SK-N-SH (cell line): ENCODE measurements around the gene EPB41L4A. TPM values are rescaled to one million over a fixed set of nuclear protein-coding genes. Genes with fewer than 3 reads are reported as not detected.

ENCODE experiments used
- CTCF ChIA-PET: fragments of 300-600, 350-600 bp; formaldehyde crosslinking; extraction: SDS; loops from one replicate; lab custom pipeline; 2021; lab: Yijun Ruan, JAX
- POLR2A ChIA-PET: fragments of 350-600 bp; sonication (Branson Sonifier 250); formaldehyde crosslinking; extraction: SDS; loops from one replicate; lab custom pipeline; 2020; ENCODE audit warnings: antibody characterized with exemption, inconsistent platforms; lab: Yijun Ruan, JAX
- DNase-seq: peaks from one replicate; pipeline ENCODE4 v3.0.0; 2012
- H2AFZ ChIP-seq: fragments of 200-600 bp; sonication (generic); 2 replicates; pipeline ENCODE4 v1.8.1; 2016; ENCODE audit warnings: antibody characterized with exemption, mild to moderate bottlenecking, low read depth
- H3F3A ChIP-seq: fragments of 200-600 bp; sonication (generic); replicated peaks from 2 replicates; pipeline ENCODE3; 2016; ENCODE audit warnings: antibody characterized with exemption, mild to moderate bottlenecking; ENCODE audit not compliant: insufficient read depth
- H3K27ac ChIP-seq, 2 experiments: fragments of 200-500 bp in 1 of 2; fragments of 200-600 bp in 1 of 2; sonication (Bioruptor generic) in 1 of 2; sonication (generic), shearing (Covaris generic) in 1 of 2; 2 replicates each; pipeline versions ENCODE4 v1.5.1 to v1.6.1; 2014 to 2016; ENCODE audit warnings: low read depth in 2 of 2, inconsistent platforms in 1 of 2, low read length in 1 of 2, mild to moderate bottlenecking in 1 of 2, mixed read lengths in 1 of 2
- H3K27me3 ChIP-seq: fragments of 200-600 bp; sonication (generic), shearing (Covaris generic); 2 replicates; pipeline ENCODE4 v1.6.1; 2016; ENCODE audit warnings: mixed run types; ENCODE audit not compliant: insufficient read depth
- H3K36me3 ChIP-seq, 2 experiments: fragments of 200-500 bp in 1 of 2; fragments of 200-600 bp in 1 of 2; sonication (Bioruptor generic) in 1 of 2; sonication (generic) in 1 of 2; replicated peaks in 1 of 2; 2 replicates each; pipeline versions ENCODE3 to v1.5.1; 2014 to 2016; ENCODE audit warnings: low read length in 1 of 2, mild to moderate bottlenecking in 1 of 2; ENCODE audit not compliant: insufficient read depth in 2 of 2, control insufficient read depth in 1 of 2
- H3K4me1 ChIP-seq, 2 experiments: fragments of 200-500 bp in 1 of 2; fragments of 200-600 bp in 1 of 2; sonication (Bioruptor generic) in 1 of 2; sonication (generic), shearing (Covaris generic) in 1 of 2; 2 replicates each; pipeline versions ENCODE4 v1.5.1 to v1.6.1; 2014 to 2016; ENCODE audit warnings: low read depth in 1 of 2, low read length in 1 of 2, mixed run types in 1 of 2; ENCODE audit not compliant: insufficient read depth in 2 of 2, control insufficient read depth in 1 of 2
- H3K4me2 ChIP-seq: fragments of 200-600 bp; sonication (generic), shearing (Covaris generic); 2 replicates; pipeline ENCODE4 v1.6.1; 2017; ENCODE audit warnings: mixed run types
- H3K4me3 ChIP-seq, 2 experiments: fragments of 200-500 bp in 1 of 2; fragments of 200-600 bp in 1 of 2; sonication (Bioruptor generic) in 1 of 2; sonication (generic), shearing (Covaris generic) in 1 of 2; 2 replicates each; pipeline versions ENCODE4 v1.5.1 to v1.8.1; 2014 to 2016; ENCODE audit warnings: low read depth in 2 of 2, inconsistent platforms in 1 of 2, low read length in 1 of 2, mild to moderate bottlenecking in 1 of 2, mixed read lengths in 1 of 2, moderate library complexity in 1 of 2
- H3K79me2 ChIP-seq: fragments of 200-600 bp; sonication (generic); 2 replicates; pipeline ENCODE4 v1.8.1; 2017; ENCODE audit warnings: mild to moderate bottlenecking; ENCODE audit not compliant: insufficient read depth
- H3K9ac ChIP-seq: fragments of 200-600 bp; sonication (generic); 2 replicates; pipeline ENCODE4 v1.6.1; 2017; ENCODE audit warnings: mixed run types
- H3K9me2 ChIP-seq: fragments of 200-600 bp; sonication (generic); 2 replicates; pipeline ENCODE4 v1.6.1; 2017; ENCODE audit warnings: mixed run types
- H3K9me3 ChIP-seq: fragments of 200-600 bp; sonication (generic); 2 replicates; pipeline ENCODE4 v1.6.1; 2017; ENCODE audit warnings: mixed run types, mild to moderate bottlenecking, moderate library complexity
- H4K20me1 ChIP-seq: fragments of 200-600 bp; sonication (generic); 2 replicates; pipeline ENCODE4 v1.6.1; 2017; ENCODE audit warnings: mild to moderate bottlenecking, mixed run types; ENCODE audit not compliant: insufficient read depth
- CHD2 ChIP-seq: fragments of 150-350 bp; IDR thresholded peaks from 2 replicates; pipeline ENCODE4 v1.6.1; 2018; ENCODE audit warnings: low read length; ENCODE audit not compliant: partially characterized antibody
- CTCF ChIP-seq: fragments of 200-600 bp; sonication (generic); IDR thresholded peaks from 2 replicates; pipeline ENCODE4 v1.6.1; 2017; ENCODE audit warnings: antibody characterized with exemption, mild to moderate bottlenecking, moderate library complexity
- EP300 ChIP-seq, 2 experiments: IDR thresholded peaks; 2 replicates each; pipeline versions ENCODE4 v1.4.0 to v1.6.1; 2012; ENCODE audit warnings: borderline replicate concordance in 1 of 2, low read depth in 1 of 2, low read length in 1 of 2
- EZH2phosphoT487 ChIP-seq: fragments of 200-600 bp; sonication (generic); IDR thresholded peaks from 2 replicates; pipeline ENCODE4 v1.6.1; 2017; ENCODE audit warnings: low read depth, mixed run types, mild to moderate bottlenecking, antibody characterized with exemption, moderate library complexity, borderline replicate concordance
- FOSL2 ChIP-seq: IDR thresholded peaks from 2 replicates; pipeline ENCODE4 v1.4.0; 2012; ENCODE audit warnings: low read depth, mild to moderate bottlenecking, moderate library complexity, borderline replicate concordance
- FOXM1 ChIP-seq: IDR thresholded peaks from 2 replicates; pipeline ENCODE4 v1.4.0; 2012; ENCODE audit warnings: low read depth, mild to moderate bottlenecking
- GABPA ChIP-seq: IDR thresholded peaks from 2 replicates; pipeline ENCODE4 v1.4.0; 2012; ENCODE audit warnings: low read depth, mild to moderate bottlenecking
- GATA2 ChIP-seq: sonication (generic); formaldehyde crosslinking; IDR thresholded peaks from 2 replicates; pipeline ENCODE4 v1.5.0; 2020; ENCODE audit warnings: mild to moderate bottlenecking, missing genetic modification reagents
- JUND ChIP-seq: IDR thresholded peaks from 2 replicates; pipeline ENCODE4 v1.4.0; 2012
- NFIC ChIP-seq: IDR thresholded peaks from 2 replicates; pipeline ENCODE4 v1.4.0; 2012; ENCODE audit warnings: borderline replicate concordance
- PBX3 ChIP-seq: IDR thresholded peaks from 2 replicates; pipeline ENCODE4; 2012
- RAD21 ChIP-seq: IDR thresholded peaks from 2 replicates; pipeline ENCODE4 v1.6.1; 2012; ENCODE audit warnings: mild to moderate bottlenecking, low read length
- RCOR1 ChIP-seq: fragments of 150-350 bp; IDR thresholded peaks from 2 replicates; pipeline ENCODE4 v1.6.1; 2017; ENCODE audit warnings: antibody characterized with exemption, low read length
- RFX5 ChIP-seq: IDR thresholded peaks from 2 replicates; pipeline ENCODE4 v1.6.1; 2012; ENCODE audit warnings: mild to moderate bottlenecking, improper control_type of control experiment, low read length
- RXRA ChIP-seq: IDR thresholded peaks from 2 replicates; pipeline ENCODE4 v1.4.0; 2012; ENCODE audit warnings: low read depth, mild to moderate bottlenecking, borderline replicate concordance
- SIN3A ChIP-seq: IDR thresholded peaks from 2 replicates; pipeline ENCODE4 v1.6.1; 2012; ENCODE audit warnings: low read depth, mild to moderate bottlenecking, low read length, moderate library complexity, borderline replicate concordance
- USF2 ChIP-seq: fragments of 150-350 bp; IDR thresholded peaks from 2 replicates; pipeline ENCODE4 v1.6.1; 2017; ENCODE audit warnings: antibody characterized with exemption, low read length, low read depth, borderline replicate concordance
- WGBS: methylation state at CpG from one replicate; pipeline ENCODE4 v1.1.6; 2017; ENCODE audit warnings: low lambda C conversion rate; 5-methylcytosine and 5-hydroxymethylcytosine counted together
- polyA plus RNA-seq, 3 experiments: library from polyadenylated mRNA; depleted of rRNA; stranded (reverse); fragments of >200 nt; gene quantifications; 2 replicates each; pipeline ENCODE4 v1.2.3, GENCODE V29; 2012

EPB41L4A gene
- polyA plus RNA-seq, 1 of the 3 experiments (the other 2 are of a cell fraction) = 0.07 TPM

- H3K9ac ChIP-seq = no peak overlapping the region
- H3K4me2 ChIP-seq = no peak overlapping the region
- no peaks in the 10 kb centered on the region for H3K27me3 ChIP-seq
- no peaks in the 10 kb centered on the region for H4K20me1 ChIP-seq
- H3K4me1 ChIP-seq = no peaks in the 10 kb centered on the region; a peak in 1 of 4 replicates
- no peak overlapping the region for H3K27ac ChIP-seq
- H3K9me3 ChIP-seq = no peaks in the 10 kb centered on the region
- H3F3A ChIP-seq = no peaks in the 10 kb centered on the region
- 77% methylated on average over 4 of the region's 4 CpGs for WGBS
- ChIA-PET POLR2A (no interaction called here), CTCF (interaction anchor here (0.6 to 5.1 kb wide), 2 partner anchors 32 to 85 kb away, joined by 4 to 21 read pairs; partner anchors contain the start of gene EPB41L4A)
- no peaks in the 10 kb centered on the region for H3K9me2 ChIP-seq
- DNase-seq = no peak
- H2AFZ ChIP-seq = no peak overlapping the region
- H3K36me3 ChIP-seq = no peaks in the 10 kb centered on the region
- no peak for TF ChIP-seq CTCF
- no peak for TF ChIP-seq EZH2phosphoT487
- TF ChIP-seq SIN3A = no peak
- no peak for TF ChIP-seq PBX3
- no peak for TF ChIP-seq NFIC
- no peak for TF ChIP-seq CHD2
- no peak for TF ChIP-seq GATA2 (CRISPR knock-in tag)
- no peak for TF ChIP-seq GABPA
- no peaks in the 10 kb centered on the region for H3K79me2 ChIP-seq
- no peak overlapping the region for H3K4me3 ChIP-seq
Observed at GRCh38 chr5:112388074-112388473, 31.0 kb downstream of the EPB41L4A start.

- H3K9me2 ChIP-seq = no peaks in the 10 kb centered on the region
- no peaks in the 10 kb centered on the region for H3K27me3 ChIP-seq
- no peak for TF ChIP-seq RAD21
- TF ChIP-seq JUND = no peak
- TF ChIP-seq USF2 = no peak
- TF ChIP-seq RCOR1 = no peak
- no peak for TF ChIP-seq GATA2 (CRISPR knock-in tag)
- no peak for TF ChIP-seq EP300 (IDR thresholded peaks at IDR 0.05; ENCODE audit: borderline replicate concordance in 1 of 2, low read depth in 1 of 2, low read length in 1 of 2)
- no peak for TF ChIP-seq RXRA
- no peak for TF ChIP-seq NFIC
- no peak for TF ChIP-seq EZH2phosphoT487
- no peak for TF ChIP-seq RFX5
- no peak for TF ChIP-seq FOXM1
- no peak for TF ChIP-seq SIN3A
- no peak for TF ChIP-seq GABPA
- TF ChIP-seq CTCF = no peak
- no peak for TF ChIP-seq FOSL2
- ChIA-PET POLR2A (no interaction called here), CTCF (interaction anchor here (0.6 to 5.1 kb wide), 4 partner anchors 12 to 66 kb away, joined by 3 to 21 read pairs (median 3); partner anchors contain the start of gene EPB41L4A)
- no peaks in the 10 kb centered on the region for H3K36me3 ChIP-seq
- no peaks in the 10 kb centered on the region for H3K79me2 ChIP-seq
- H4K20me1 ChIP-seq = no peaks in the 10 kb centered on the region
- no peak overlapping the region for H3K27ac ChIP-seq
- no peak overlapping the region for H3K4me3 ChIP-seq
- no peaks in the 10 kb centered on the region for H3K9me3 ChIP-seq
- H3K4me2 ChIP-seq = no peak overlapping the region
- H3K4me1 ChIP-seq = no peaks in the 10 kb centered on the region; a peak in 1 of 4 replicates
- H2AFZ ChIP-seq = no peak overlapping the region
- DNase-seq = no peak
- H3F3A ChIP-seq = no peaks in the 10 kb centered on the region
- WGBS = 56% methylated on average over 5 of the region's 5 CpGs
- no peak overlapping the region for H3K9ac ChIP-seq
Observed at GRCh38 chr5:112386766-112387165, 32.3 kb downstream of the EPB41L4A start.
